Gastrocnemius medialis (tissue), 4 donors: ENCODE measurements around the gene DRC1. TPM values are rescaled to one million over a fixed set of nuclear protein-coding genes. Genes with fewer than 3 reads are reported as not detected.

Source experiments
- ATAC-seq, 2 donors: fragments of 150-250 bp; one replicate each; pipeline ENCODE4 v1.9.1; 2016
- DNase-seq, 2 donors: peaks; one replicate each; pipeline ENCODE4 v3.0.0-alpha.2; 2019
- H3K27ac ChIP-seq, 4 donors: fragments of 200-600 bp; sonication (generic); 1 replicate in 1 of 4; 2 replicates in 3 of 4; pipeline ENCODE4 v1.5.1; 2016 to 2018; ENCODE audit warnings: mild to moderate bottlenecking in 2 of 4, moderate library complexity in 1 of 4
- H3K27me3 ChIP-seq, 3 donors: fragments of 200-600 bp; sonication (generic) in 2 of 3; 1 replicate in 1 of 3; 2 replicates in 2 of 3; pipeline versions ENCODE4 v1.5.1 to v1.6.0; 2016 to 2019; ENCODE audit warnings: mild to moderate bottlenecking in 1 of 3, moderate library complexity in 1 of 3
- H3K36me3 ChIP-seq, 2 donors: fragments of 200-600 bp; sonication (generic) in 1 of 2; one replicate each; pipeline ENCODE4 v1.5.1; 2017 to 2018
- H3K4me1 ChIP-seq, 2 donors: fragments of 200-600 bp; sonication (generic) in 1 of 2; one replicate each; pipeline ENCODE4 v1.5.1; 2016 to 2017; ENCODE audit warnings: mild to moderate bottlenecking in 2 of 2
- H3K4me3 ChIP-seq, 4 donors: fragments of 200-600 bp; sonication (generic) in 3 of 4; 1 replicate in 1 of 4; 2 replicates in 3 of 4; pipeline ENCODE4 v1.5.1; 2016 to 2019; ENCODE audit warnings: mild to moderate bottlenecking in 2 of 4
- H3K9me3 ChIP-seq, 3 donors: fragments of 200-600 bp; sonication (generic) in 2 of 3; 1 replicate in 1 of 3; 2 replicates in 2 of 3; pipeline ENCODE4 v1.5.1; 2016 to 2019
- POLR2A ChIP-seq, 2 donors: fragments of 450-650 bp; IDR thresholded peaks; one replicate each; pipeline ENCODE4 v1.6.1; 2017; ENCODE audit warnings: antibody characterized with exemption in 2 of 2, mild to moderate bottlenecking in 2 of 2, moderate library complexity in 2 of 2
- in situ Hi-C, 4 donors: fragments of 200-750 bp; cut with MboI; loops; one replicate each; pipeline versions ENCODE4 v1.15.0 to v1.8.0; 2017; ENCODE audit warnings: low sequenced_read_pairs in 4 of 4
- intact Hi-C: fragments of 100-400 bp; cut with DNase I; formaldehyde crosslinking; loops from one replicate; pipeline ENCODE4 v1.15.1; 2023; ENCODE audit warnings: low total_unique reads
- total RNA-seq, 4 donors: library from RNA; depleted of rRNA; stranded (reverse); fragments of >200 nt; gene quantifications; one replicate each; pipeline versions ENCODE4 v1.1.0 to v1.2.3, GENCODE V29; 2016
- TF ChIP-seq, protein P1 (sequence below), 5 experiments: fragments of 450-650 bp in 3 of 5; fragments of 200-600 bp in 2 of 5; sonication (generic) in 2 of 5; IDR thresholded peaks in 4 of 5; conservative IDR thresholded peaks in 1 of 5; 1 replicate in 4 of 5; 2 replicates in 1 of 5; pipeline ENCODE4 v1.5.1; 2016 to 2019; ENCODE audit warnings: antibody characterized with exemption in 5 of 5, mild to moderate bottlenecking in 3 of 5, moderate library complexity in 3 of 5

The DRC1 gene
- total RNA-seq, 4 donors from 2014 or later, result not detected

GRCh38 chr2:26429779-26430578 lies 28.3 kb downstream of the DRC1 start:
- DNase-seq (peak in 1 of 2 donors; percentile 17), ATAC-seq (peak in 1 of 2 donors; percentile 54)
- no peak for TF ChIP-seq POLR2A (IDR thresholded peaks at IDR 0.05)
- TF ChIP-seq, protein P1, sequence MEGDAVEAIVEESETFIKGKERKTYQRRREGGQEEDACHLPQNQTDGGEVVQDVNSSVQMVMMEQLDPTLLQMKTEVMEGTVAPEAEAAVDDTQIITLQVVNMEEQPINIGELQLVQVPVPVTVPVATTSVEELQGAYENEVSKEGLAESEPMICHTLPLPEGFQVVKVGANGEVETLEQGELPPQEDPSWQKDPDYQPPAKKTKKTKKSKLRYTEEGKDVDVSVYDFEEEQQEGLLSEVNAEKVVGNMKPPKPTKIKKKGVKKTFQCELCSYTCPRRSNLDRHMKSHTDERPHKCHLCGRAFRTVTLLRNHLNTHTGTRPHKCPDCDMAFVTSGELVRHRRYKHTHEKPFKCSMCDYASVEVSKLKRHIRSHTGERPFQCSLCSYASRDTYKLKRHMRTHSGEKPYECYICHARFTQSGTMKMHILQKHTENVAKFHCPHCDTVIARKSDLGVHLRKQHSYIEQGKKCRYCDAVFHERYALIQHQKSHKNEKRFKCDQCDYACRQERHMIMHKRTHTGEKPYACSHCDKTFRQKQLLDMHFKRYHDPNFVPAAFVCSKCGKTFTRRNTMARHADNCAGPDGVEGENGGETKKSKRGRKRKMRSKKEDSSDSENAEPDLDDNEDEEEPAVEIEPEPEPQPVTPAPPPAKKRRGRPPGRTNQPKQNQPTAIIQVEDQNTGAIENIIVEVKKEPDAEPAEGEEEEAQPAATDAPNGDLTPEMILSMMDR (IDR thresholded peaks at IDR 0.05 in 4 of 5, conservative IDR thresholded peaks at IDR 0.05 in 1 of 5), result no peak
- Histone ChIP-seq H3K4me1 (no peaks in the 10 kb centered on the region), H3K27me3 (no peaks in the 10 kb centered on the region), H3K4me3 (no peak overlapping the region), H3K9me3 (no peaks in the 10 kb centered on the region), H3K36me3 (no peaks in the 10 kb centered on the region), H3K27ac (no peak overlapping the region)
- in situ Hi-C loops, result no loop called here
- intact Hi-C loops, result no loop called here

GRCh38 chr2:26430826-26431225 lies 29.1 kb downstream of the DRC1 start:
- DNase-seq, result no peak
- no peak overlapping the region for H3K4me3 ChIP-seq
- intact Hi-C loops (no loop called here), in situ Hi-C loops (no loop called here)
- no peak for ATAC-seq
- no peaks in the 10 kb centered on the region for H3K36me3 ChIP-seq
- no peaks in the 10 kb centered on the region for H3K27me3 ChIP-seq
- no peaks in the 10 kb centered on the region for H3K4me1 ChIP-seq
- TF ChIP-seq, protein P1 (IDR thresholded peaks at IDR 0.05 in 4 of 5, conservative IDR thresholded peaks at IDR 0.05 in 1 of 5), result no peak
- no peak for TF ChIP-seq POLR2A (IDR thresholded peaks at IDR 0.05)
- no peak overlapping the region for H3K27ac ChIP-seq
- H3K9me3 ChIP-seq, result no peaks in the 10 kb centered on the region

GRCh38 chr2:26432363-26432762 lies 30.6 kb downstream of the DRC1 start:
- no peak for ATAC-seq
- TF ChIP-seq POLR2A (IDR thresholded peaks at IDR 0.05), result no peak
- TF ChIP-seq, protein P1 (IDR thresholded peaks at IDR 0.05 in 4 of 5, conservative IDR thresholded peaks at IDR 0.05 in 1 of 5), result no peak
- H3K36me3 ChIP-seq, result no peaks in the 10 kb centered on the region
- H3K4me1 ChIP-seq, result no peaks in the 10 kb centered on the region
- DNase-seq, result no peak
- H3K4me3 ChIP-seq, result no peak overlapping the region
- intact Hi-C loops (no loop called here), in situ Hi-C loops (no loop called here)
- H3K27ac ChIP-seq, result no peak overlapping the region
- no peaks in the 10 kb centered on the region for H3K27me3 ChIP-seq
- no peaks in the 10 kb centered on the region for H3K9me3 ChIP-seq

DNA sequence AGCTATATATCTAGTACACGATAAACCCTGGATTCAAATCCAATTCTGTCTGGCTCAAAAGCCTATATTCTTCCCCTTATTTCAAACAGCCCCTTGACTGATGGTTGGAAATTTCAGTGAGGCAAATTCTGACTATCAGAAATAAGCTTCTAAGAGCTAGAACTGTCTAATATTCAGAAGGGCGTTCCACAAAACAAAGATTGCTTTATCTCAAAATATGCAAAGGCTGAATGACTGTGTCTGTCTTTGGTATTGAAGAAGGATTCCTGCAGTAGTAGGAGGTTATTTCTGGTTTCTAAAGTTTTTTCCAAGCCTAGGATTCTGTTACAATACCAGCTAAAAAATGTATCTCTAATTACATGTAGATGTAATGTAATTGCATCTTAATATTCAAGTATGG lies 31.1 kb downstream of the DRC1 start:
- Histone ChIP-seq H3K4me1 (no peaks in the 10 kb centered on the region), H3K36me3 (no peaks in the 10 kb centered on the region), H3K27ac (no peak overlapping the region), H3K9me3 (no peaks in the 10 kb centered on the region), H3K4me3 (no peak overlapping the region), H3K27me3 (no peaks in the 10 kb centered on the region)
- ATAC-seq, result no peak
- intact Hi-C loops, result no loop called here
- DNase-seq, result no peak
- TF ChIP-seq, protein P1 (IDR thresholded peaks at IDR 0.05 in 4 of 5, conservative IDR thresholded peaks at IDR 0.05 in 1 of 5), result no peak
- in situ Hi-C loops, result no loop called here
